PC-9 (cell line): ENCODE data around the gene ST8SIA4. TPM values are rescaled to one million over a fixed set of nuclear protein-coding genes. Genes with fewer than 3 reads are reported as not detected.

Experiments
- BruUV-seq: library from RNA; stranded (reverse); fragments of 400-500 nt; replicated peaks from 2 replicates; lab custom pipeline; 2021; lab: Mats Ljungman, UMichigan
- CTCF ChIA-PET: fragments of 300-600 bp; sonication (Branson Sonifier 250); formaldehyde crosslinking; loops from one replicate; lab custom pipeline; 2022; ENCODE audit warnings: antibody characterized with exemption; lab: Charles Lee
- POLR2A ChIA-PET: fragments of 300-600 bp; sonication (Branson Sonifier 250); formaldehyde crosslinking; loops from one replicate; lab custom pipeline; 2022; ENCODE audit warnings: antibody characterized with exemption; ENCODE audit not compliant: unreplicated experiment; lab: Charles Lee
- DNase-seq, 2 experiments: peaks; one replicate each; pipeline versions ENCODE4 v3.0.0 to v3.0.0-alpha.2; 2015 to 2022; ENCODE audit warnings: mixed read lengths in 1 of 2
- H2AFZ ChIP-seq: fragments of 200-600 bp; sonication (generic); 2 replicates; pipeline ENCODE4 v1.8.1; 2017; ENCODE audit warnings: antibody characterized with exemption
- H3F3A ChIP-seq: fragments of 200-600 bp; sonication (generic); 2 replicates; pipeline ENCODE4 v1.8.1; 2017; ENCODE audit warnings: antibody characterized with exemption, mild to moderate bottlenecking, low read depth; ENCODE audit not compliant: insufficient read depth
- H3K27ac ChIP-seq: fragments of 200-600 bp; sonication (generic); 2 replicates; pipeline ENCODE4 v1.6.1; 2016; ENCODE audit warnings: mixed run types
- H3K27me3 ChIP-seq: fragments of 200-600 bp; sonication (generic); 2 replicates; pipeline ENCODE4 v1.6.1; 2016; ENCODE audit warnings: low read depth, mixed run types; ENCODE audit not compliant: insufficient read depth
- H3K36me3 ChIP-seq: fragments of 200-600 bp; sonication (generic); 2 replicates; pipeline ENCODE4 v1.6.1; 2016; ENCODE audit warnings: low read depth, mixed run types
- H3K4me1 ChIP-seq: fragments of 200-600 bp; sonication (generic); replicated peaks from 2 replicates; pipeline ENCODE4 v1.6.1; 2016; ENCODE audit warnings: mixed run types; ENCODE audit not compliant: insufficient read depth
- H3K4me2 ChIP-seq: fragments of 200-600 bp; sonication (generic); 2 replicates; pipeline ENCODE4 v1.6.1; 2017; ENCODE audit warnings: mixed run types
- H3K4me3 ChIP-seq: fragments of 200-600 bp; sonication (generic); 2 replicates; pipeline ENCODE4 v1.6.1; 2016; ENCODE audit warnings: mixed run types
- H3K79me2 ChIP-seq: fragments of 200-600 bp; sonication (generic); 2 replicates; pipeline ENCODE4 v1.6.1; 2017; ENCODE audit warnings: low read depth, mixed run types
- H3K9me2 ChIP-seq: fragments of 200-600 bp; sonication (generic); 2 replicates; pipeline ENCODE4 v1.8.1; 2017; ENCODE audit warnings: mild to moderate bottlenecking; ENCODE audit not compliant: insufficient read depth
- H3K9me3 ChIP-seq: fragments of 200-600 bp; sonication (generic); 2 replicates; pipeline ENCODE4 v1.8.1; 2016; ENCODE audit warnings: low read depth; ENCODE audit not compliant: insufficient read depth
- H4K20me1 ChIP-seq: fragments of 200-600 bp; sonication (generic); 2 replicates; pipeline ENCODE4 v1.8.1; 2017; ENCODE audit not compliant: insufficient read depth
- EZH2 ChIP-seq: fragments of 200-600 bp; sonication (generic); IDR thresholded peaks from 2 replicates; pipeline ENCODE4 v1.8.0; 2017; ENCODE audit warnings: antibody characterized with exemption, low read depth
- intact Hi-C: fragments of 100-400 bp; cut with micrococcal nuclease; formaldehyde crosslinking; loops from one replicate; pipeline ENCODE4 v1.10.0; 2022; ENCODE audit not compliant: unreplicated experiment
- total RNA-seq: library from RNA; stranded (reverse); gene quantifications from 2 replicates; pipeline ENCODE4 v1.2.3, GENCODE V29; 2021
- TF ChIP-seq, protein P1 (sequence below): fragments of 200-600 bp; sonication (generic); conservative IDR thresholded peaks from 2 replicates; pipeline ENCODE4 v1.6.1; 2017; ENCODE audit warnings: mixed run types, antibody characterized with exemption, mild to moderate bottlenecking, moderate library complexity

The ST8SIA4 gene
- total RNA-seq, 1 experiment from 2014 or later = 2.4 TPM

DNA sequence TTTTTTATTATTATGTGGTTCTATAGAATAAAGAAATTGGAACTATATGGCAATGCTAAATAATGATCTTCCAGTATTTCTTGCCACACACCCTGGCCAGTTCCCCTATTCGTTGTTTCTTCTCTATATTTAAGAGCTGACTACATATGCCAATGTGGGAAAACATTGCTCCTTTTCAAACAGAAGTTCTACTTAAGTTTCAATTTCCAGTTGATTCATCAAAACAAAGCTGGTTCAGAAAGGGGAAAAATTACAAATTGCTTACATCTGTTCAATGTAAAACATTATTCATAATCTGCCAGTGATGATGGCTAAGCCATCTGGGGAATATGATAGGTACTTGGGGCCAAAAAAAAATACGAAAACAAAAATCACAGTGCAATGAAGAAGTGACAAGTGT, 76.9 kb downstream of the ST8SIA4 start:
- TF ChIP-seq EZH2 = no peak
- TF ChIP-seq, protein P1, sequence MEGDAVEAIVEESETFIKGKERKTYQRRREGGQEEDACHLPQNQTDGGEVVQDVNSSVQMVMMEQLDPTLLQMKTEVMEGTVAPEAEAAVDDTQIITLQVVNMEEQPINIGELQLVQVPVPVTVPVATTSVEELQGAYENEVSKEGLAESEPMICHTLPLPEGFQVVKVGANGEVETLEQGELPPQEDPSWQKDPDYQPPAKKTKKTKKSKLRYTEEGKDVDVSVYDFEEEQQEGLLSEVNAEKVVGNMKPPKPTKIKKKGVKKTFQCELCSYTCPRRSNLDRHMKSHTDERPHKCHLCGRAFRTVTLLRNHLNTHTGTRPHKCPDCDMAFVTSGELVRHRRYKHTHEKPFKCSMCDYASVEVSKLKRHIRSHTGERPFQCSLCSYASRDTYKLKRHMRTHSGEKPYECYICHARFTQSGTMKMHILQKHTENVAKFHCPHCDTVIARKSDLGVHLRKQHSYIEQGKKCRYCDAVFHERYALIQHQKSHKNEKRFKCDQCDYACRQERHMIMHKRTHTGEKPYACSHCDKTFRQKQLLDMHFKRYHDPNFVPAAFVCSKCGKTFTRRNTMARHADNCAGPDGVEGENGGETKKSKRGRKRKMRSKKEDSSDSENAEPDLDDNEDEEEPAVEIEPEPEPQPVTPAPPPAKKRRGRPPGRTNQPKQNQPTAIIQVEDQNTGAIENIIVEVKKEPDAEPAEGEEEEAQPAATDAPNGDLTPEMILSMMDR = no peak
- Histone ChIP-seq H3K4me2 (no peak overlapping the region), H3K9me3 (0 out of 2 replicates have a peak, but pooled peaks cover 3% of the 10 kb centered on the region), H3K4me1 (peaks cover 15% of the 10 kb centered on the region), H3F3A (no peaks in the 10 kb centered on the region), H3K4me3 (no peak overlapping the region), H2AFZ (no peak overlapping the region), H4K20me1 (no peaks in the 10 kb centered on the region), H3K9me2 (no peaks in the 10 kb centered on the region), H3K36me3 (no peaks in the 10 kb centered on the region), H3K27me3 (no peaks in the 10 kb centered on the region), H3K79me2 (no peaks in the 10 kb centered on the region), H3K27ac (no peak overlapping the region)
- ChIA-PET POLR2A (interaction anchor here (0.6 kb wide), 1 partner anchor 799 kb away, joined by 4 read pairs; no protein-coding TSS in a partner anchor), CTCF (no interaction called here)
- DNase-seq = no peak
- intact Hi-C loops = no loop called here
- BruUV-seq = no TSS peak

DNA sequence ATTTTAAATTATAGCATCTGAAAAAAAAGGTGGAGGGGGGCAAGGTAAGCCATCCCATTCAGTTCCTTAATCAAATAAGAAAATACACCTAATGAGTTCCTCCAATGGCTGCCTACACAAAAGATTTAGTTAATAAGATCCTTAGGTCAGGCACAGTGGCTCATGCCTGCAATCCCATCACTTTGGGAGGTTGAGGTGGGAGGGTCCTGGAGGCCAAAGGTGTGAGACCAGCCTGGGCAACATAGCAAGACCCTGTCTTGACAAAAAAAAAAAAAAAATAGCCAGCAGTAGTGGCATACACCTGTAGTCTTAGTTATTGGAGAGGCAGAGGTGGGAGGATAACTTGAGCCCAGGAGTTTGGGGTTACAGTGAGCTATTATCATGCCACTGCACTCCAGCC, 78.4 kb downstream of the ST8SIA4 start:
- H3K9me2 ChIP-seq = no peaks in the 10 kb centered on the region
- intact Hi-C loops = no loop called here
- H3K27me3 ChIP-seq = no peaks in the 10 kb centered on the region
- no peaks in the 10 kb centered on the region for H4K20me1 ChIP-seq
- H3K4me3 ChIP-seq = no peak overlapping the region
- peaks cover 15% of the 10 kb centered on the region for H3K4me1 ChIP-seq
- TF ChIP-seq EZH2 = no peak
- TF ChIP-seq, protein P1 = no peak
- no TSS peak for BruUV-seq
- H2AFZ ChIP-seq = no peak overlapping the region
- ChIA-PET POLR2A (no interaction called here), CTCF (interaction anchor here (0.7 kb wide), 1 partner anchor 1595 kb away, joined by 5 read pairs; no protein-coding TSS in a partner anchor)
- 0 out of 2 replicates have a peak, but pooled peaks cover 3% of the 10 kb centered on the region for H3K9me3 ChIP-seq
- no peak overlapping the region for H3K4me2 ChIP-seq
- no peak overlapping the region for H3K27ac ChIP-seq
- H3K36me3 ChIP-seq = no peaks in the 10 kb centered on the region
- no peaks in the 10 kb centered on the region for H3K79me2 ChIP-seq
- no peaks in the 10 kb centered on the region for H3F3A ChIP-seq
- DNase-seq = no peak

DNA sequence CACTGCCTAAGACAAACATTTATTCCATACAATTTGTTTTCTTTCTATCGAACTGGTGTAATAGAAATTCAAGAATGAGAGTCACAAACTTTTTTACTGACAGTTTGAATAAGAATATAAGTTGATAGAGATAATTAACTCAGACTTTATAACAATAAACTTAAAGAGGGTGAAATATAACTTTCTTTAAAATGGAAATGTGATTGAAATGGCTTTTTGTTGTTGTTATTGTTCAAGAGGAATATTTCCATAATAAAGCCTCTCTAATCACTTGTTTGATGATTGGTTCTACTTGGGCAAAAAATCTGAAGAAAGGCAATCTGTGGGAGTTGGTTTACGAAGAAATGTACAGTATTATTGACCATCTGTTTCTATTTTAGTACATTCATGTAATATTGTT, 79.3 kb downstream of the ST8SIA4 start:
- CTCF ChIA-PET = no interaction called here

More for the DNA sequence above, 79.3 kb downstream of the ST8SIA4 start:
- Histone ChIP-seq H3F3A (no peaks in the 10 kb centered on the region), H3K4me1 (peaks cover 15% of the 10 kb centered on the region), H3K9me3 (0 out of 2 replicates have a peak, but pooled peaks cover 3% of the 10 kb centered on the region), H2AFZ (peak overlapping the region; percentile 79; the same call in 1 of the 2 replicates), H3K27me3 (no peaks in the 10 kb centered on the region), H3K36me3 (no peaks in the 10 kb centered on the region), H3K79me2 (no peaks in the 10 kb centered on the region), H3K27ac (peak overlapping the region; percentile 81; the same call in 1 of the 2 replicates), H3K4me3 (no peak overlapping the region), H3K4me2 (no peak overlapping the region), H3K9me2 (no peaks in the 10 kb centered on the region), H4K20me1 (no peaks in the 10 kb centered on the region)
- BruUV-seq = no TSS peak
- POLR2A ChIA-PET = no interaction called here
- intact Hi-C loops = no loop called here
- no peak for DNase-seq
- no peak for TF ChIP-seq EZH2
- TF ChIP-seq, protein P1 = no peak
